HCT116 (cell line): Measurements from ENCODE around the gene SHROOM3. TPM values are rescaled to one million over a fixed set of nuclear protein-coding genes. Genes with fewer than 3 reads are reported as not detected.

Experiments
- ATAC-seq: fragments of 200-7000 bp; cut with Tn5 transposase; 2 replicates; pipeline ENCODE4 v1.9.1; 2020; ENCODE audit warnings: mild to moderate bottlenecking, moderate library complexity
- BruUV-seq: library from RNA; stranded (reverse); fragments of 400-500 nt; replicated peaks from 2 replicates; lab custom pipeline; 2021; lab: Mats Ljungman, UMichigan
- CTCF ChIA-PET: fragments of 300-600 bp; sonication (Branson Sonifier 250); formaldehyde crosslinking; loops from one replicate; lab custom pipeline; 2021; ENCODE audit warnings: antibody characterized with exemption; lab: Charles Lee
- POLR2A ChIA-PET: fragments of 300-600, 350-600 bp; sonication (Branson Sonifier 250); formaldehyde crosslinking; loops from one replicate; lab custom pipeline; 2021; ENCODE audit warnings: antibody characterized with exemption; lab: Charles Lee
- RAD21 ChIA-PET, 2 experiments: fragments of 300-600 bp; sonication (Branson Sonifier 250); formaldehyde crosslinking; loops; one replicate each; lab custom pipeline; 2023; ENCODE audit warnings: low total read pairs in 2 of 2; ENCODE audit not compliant: uncharacterized antibody in 2 of 2, unreplicated experiment in 2 of 2, low non-redundant PET in 1 of 2; lab: Charles Lee
- DNase-seq: peaks from one replicate; pipeline ENCODE4 v3.0.0-alpha.2; 2010; ENCODE audit warnings: low read depth, low spot score
- H2AFZ ChIP-seq: fragments of 200-600 bp; shearing (Covaris generic), sonication (generic); 2 replicates; pipeline ENCODE4 v1.6.1; 2017; ENCODE audit warnings: low read depth, mixed run types, mixed read lengths, antibody characterized with exemption, low read length; ENCODE audit not compliant: poor library complexity, severe bottlenecking
- H3K27ac ChIP-seq: 2 replicates; pipeline ENCODE4 v1.5.1; 2012; ENCODE audit warnings: low read depth, low read length
- H3K27me3 ChIP-seq: fragments of 200-600 bp; sonication (generic); 2 replicates; pipeline ENCODE4 v1.6.1; 2016; ENCODE audit warnings: mixed run types, low read length, mixed read lengths; ENCODE audit not compliant: insufficient read depth
- H3K36me3 ChIP-seq, 2 experiments: fragments of 200-500 bp in 1 of 2; fragments of 200-600 bp in 1 of 2; sonication (Bioruptor generic) in 1 of 2; sonication (generic) in 1 of 2; 2 replicates each; pipeline versions ENCODE4 v1.5.1 to v1.6.1; 2014 to 2016; ENCODE audit warnings: low read length in 2 of 2, inconsistent platforms in 1 of 2, mixed read lengths in 1 of 2, mixed run types in 1 of 2; ENCODE audit not compliant: insufficient read depth in 2 of 2, control insufficient read depth in 1 of 2
- H3K4me1 ChIP-seq, 2 experiments: fragments of 200-600 bp in 1 of 2; sonication (generic) in 1 of 2; 2 replicates each; pipeline versions ENCODE4 v1.5.1 to v1.6.1; 2012 to 2017; ENCODE audit warnings: low read length in 2 of 2, inconsistent platforms in 1 of 2, mild to moderate bottlenecking in 1 of 2, mixed read lengths in 1 of 2, mixed run types in 1 of 2, moderate library complexity in 1 of 2; ENCODE audit not compliant: insufficient read depth in 2 of 2, control insufficient read depth in 1 of 2
- H3K4me2 ChIP-seq: fragments of 200-600 bp; sonication (generic); 2 replicates; pipeline ENCODE4 v1.6.1; 2017; ENCODE audit warnings: mixed run types, low read length, mixed read lengths
- H3K4me3 ChIP-seq, 2 experiments: fragments of 200-600 bp in 1 of 2; sonication (generic) in 1 of 2; replicated peaks in 1 of 2; 2 replicates each; pipeline ENCODE4 v1.5.1; 2011 to 2016; ENCODE audit warnings: low read length in 2 of 2, control low read depth in 1 of 2, low read depth in 1 of 2, mild to moderate bottlenecking in 1 of 2, mixed read lengths in 1 of 2, mixed run types in 1 of 2
- H3K79me2 ChIP-seq: fragments of 200-600 bp; sonication (generic); 2 replicates; pipeline ENCODE4 v1.6.1; 2017; ENCODE audit warnings: mild to moderate bottlenecking, mixed run types, low read length, moderate library complexity, mixed read lengths; ENCODE audit not compliant: insufficient read depth
- H3K9ac ChIP-seq: fragments of 200-600 bp; sonication (generic); 2 replicates; pipeline ENCODE4 v1.6.1; 2016; ENCODE audit warnings: low read length, mixed read lengths
- H3K9me2 ChIP-seq: fragments of 200-600 bp; sonication (generic), shearing (Covaris generic); 2 replicates; pipeline ENCODE4 v1.6.1; 2017; ENCODE audit warnings: mixed run types, mild to moderate bottlenecking, moderate library complexity; ENCODE audit not compliant: insufficient read depth
- H3K9me3 ChIP-seq, 2 experiments: fragments of 200-500 bp in 1 of 2; fragments of 200-600 bp in 1 of 2; sonication (Bioruptor generic) in 1 of 2; sonication (generic) in 1 of 2; 2 replicates each; pipeline ENCODE4 v1.6.1; 2014 to 2017; ENCODE audit warnings: low read length in 2 of 2, mixed read lengths in 2 of 2, inconsistent platforms in 1 of 2, low read depth in 1 of 2, mild to moderate bottlenecking in 1 of 2, mixed run types in 1 of 2, moderate library complexity in 1 of 2; ENCODE audit not compliant: control insufficient read depth in 1 of 2, insufficient read depth in 1 of 2
- H4K20me1 ChIP-seq: fragments of 200-600 bp; sonication (generic), shearing (Covaris generic); 2 replicates; pipeline ENCODE4 v1.6.1; 2017; ENCODE audit warnings: mixed run types, mild to moderate bottlenecking, moderate library complexity; ENCODE audit not compliant: insufficient read depth
- CBX3 ChIP-seq: IDR thresholded peaks from 2 replicates; pipeline ENCODE4 v1.6.1; 2012; ENCODE audit warnings: low read depth
- ELF1 ChIP-seq: IDR thresholded peaks from 2 replicates; pipeline ENCODE4 v1.6.1; 2012; ENCODE audit warnings: low read depth, borderline replicate concordance
- EZH2phosphoT487 ChIP-seq: fragments of 200-600 bp; IDR thresholded peaks from 2 replicates; pipeline ENCODE4 v1.6.1; 2018; ENCODE audit warnings: antibody characterized with exemption, borderline replicate concordance
- JUND ChIP-seq: IDR thresholded peaks from 2 replicates; pipeline ENCODE4 v1.6.1; 2012
- POLR2A ChIP-seq: IDR thresholded peaks from 2 replicates; pipeline ENCODE4 v1.7.0; 2011; ENCODE audit warnings: borderline replicate concordance; ENCODE audit not compliant: insufficient read depth, insufficient read length; ENCODE audit errors: extremely low read depth
- SRF ChIP-seq: IDR thresholded peaks from 2 replicates; pipeline ENCODE4 v1.6.1; 2012; ENCODE audit warnings: low read depth
- TCF7L2 ChIP-seq: IDR thresholded peaks from 2 replicates; pipeline ENCODE4 v1.7.0; 2011; ENCODE audit warnings: borderline replicate concordance, inconsistent platforms; ENCODE audit not compliant: insufficient read depth, insufficient read length; ENCODE audit errors: extremely low read depth
- YY1 ChIP-seq: IDR thresholded peaks from 2 replicates; pipeline ENCODE4 v1.6.1; 2011; ENCODE audit warnings: low read length, low read depth, moderate library complexity, mild to moderate bottlenecking; ENCODE audit not compliant: insufficient replicate concordance; ENCODE audit errors: extremely low read depth
- ZFX ChIP-seq: fragments of 450-650 bp; IDR thresholded peaks from 2 replicates; pipeline ENCODE4 v1.6.1; 2017
- intact Hi-C: fragments of 100-400 bp; cut with micrococcal nuclease; formaldehyde crosslinking; loops from 2 replicates; pipeline ENCODE4 v1.10.0; 2022
- total RNA-seq: library from RNA; stranded (reverse); gene quantifications from one replicate; pipeline ENCODE4 v1.2.1, GENCODE V29; 2021; ENCODE audit not compliant: unreplicated experiment
- TF ChIP-seq, protein P1 (sequence below): IDR thresholded peaks from 2 replicates; pipeline ENCODE4 v1.6.1; 2011; ENCODE audit warnings: mild to moderate bottlenecking, low read length, moderate library complexity; ENCODE audit not compliant: insufficient replicate concordance; ENCODE audit errors: extremely low read depth
- TF ChIP-seq, protein P2 (sequence below), 3 experiments: fragments of 200-600 bp in 1 of 3; sonication (generic) in 1 of 3; IDR thresholded peaks in 2 of 3; conservative IDR thresholded peaks in 1 of 3; 2 replicates each; pipeline ENCODE4 v1.5.1; 2012 to 2017; ENCODE audit warnings: low read depth in 2 of 3, low read length in 2 of 3, antibody characterized with exemption in 1 of 3, borderline replicate concordance in 1 of 3, control low read depth in 1 of 3, mild to moderate bottlenecking in 1 of 3, mixed read lengths in 1 of 3, mixed run types in 1 of 3, moderate library complexity in 1 of 3; ENCODE audit not compliant: insufficient read depth in 1 of 3

The SHROOM3 gene
- total RNA-seq, 1 experiment from 2014 or later, result 22.5 TPM

DNA sequence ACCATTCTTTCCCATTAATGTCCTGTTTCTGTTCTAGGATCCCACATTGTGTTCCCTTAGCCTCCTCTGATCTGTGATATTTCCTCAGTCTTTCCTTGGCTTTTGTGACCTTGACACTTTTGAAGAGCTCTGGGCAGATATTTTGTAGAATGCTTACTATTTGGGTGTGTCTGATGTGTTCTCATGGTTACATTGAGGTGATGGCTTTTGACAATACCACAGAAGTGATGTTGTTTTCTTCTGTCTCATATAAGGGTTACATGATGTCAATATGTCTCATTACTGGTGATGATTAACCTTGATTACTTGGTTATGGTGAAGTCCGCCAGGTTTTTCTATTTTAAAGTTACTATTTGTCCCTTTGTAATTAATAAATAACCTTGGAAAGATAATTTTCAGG lies 279.2 kb downstream of the SHROOM3 start:
- no peaks in the 10 kb centered on the region for H3K27me3 ChIP-seq
- H3K9ac ChIP-seq, result no peak overlapping the region
- H3K9me2 ChIP-seq, result no peaks in the 10 kb centered on the region
- ChIA-PET RAD21 (no interaction called here), CTCF (interaction anchor here (1.2 kb wide), 1 partner anchor 9 kb away, joined by 4 read pairs; no protein-coding TSS in a partner anchor), POLR2A (no interaction called here)
- no peaks in the 10 kb centered on the region for H4K20me1 ChIP-seq
- no peak overlapping the region for H2AFZ ChIP-seq
- H3K4me2 ChIP-seq, result no peak overlapping the region
- H3K36me3 ChIP-seq, result no peaks in the 10 kb centered on the region
- H3K4me3 ChIP-seq, result no peak overlapping the region
- BruUV-seq, result no TSS peak
- TF ChIP-seq YY1, result no peak
- no peak for TF ChIP-seq CBX3
- TF ChIP-seq ZFX, result no peak
- no peak for TF ChIP-seq EZH2phosphoT487
- no peak for TF ChIP-seq SRF
- TF ChIP-seq, protein P1, sequence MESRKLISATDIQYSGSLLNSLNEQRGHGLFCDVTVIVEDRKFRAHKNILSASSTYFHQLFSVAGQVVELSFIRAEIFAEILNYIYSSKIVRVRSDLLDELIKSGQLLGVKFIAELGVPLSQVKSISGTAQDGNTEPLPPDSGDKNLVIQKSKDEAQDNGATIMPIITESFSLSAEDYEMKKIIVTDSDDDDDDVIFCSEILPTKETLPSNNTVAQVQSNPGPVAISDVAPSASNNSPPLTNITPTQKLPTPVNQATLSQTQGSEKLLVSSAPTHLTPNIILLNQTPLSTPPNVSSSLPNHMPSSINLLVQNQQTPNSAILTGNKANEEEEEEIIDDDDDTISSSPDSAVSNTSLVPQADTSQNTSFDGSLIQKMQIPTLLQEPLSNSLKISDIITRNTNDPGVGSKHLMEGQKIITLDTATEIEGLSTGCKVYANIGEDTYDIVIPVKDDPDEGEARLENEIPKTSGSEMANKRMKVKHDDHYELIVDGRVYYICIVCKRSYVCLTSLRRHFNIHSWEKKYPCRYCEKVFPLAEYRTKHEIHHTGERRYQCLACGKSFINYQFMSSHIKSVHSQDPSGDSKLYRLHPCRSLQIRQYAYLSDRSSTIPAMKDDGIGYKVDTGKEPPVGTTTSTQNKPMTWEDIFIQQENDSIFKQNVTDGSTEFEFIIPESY, result no peak
- no peak for TF ChIP-seq TCF7L2
- TF ChIP-seq JUND, result no peak
- TF ChIP-seq, protein P2, sequence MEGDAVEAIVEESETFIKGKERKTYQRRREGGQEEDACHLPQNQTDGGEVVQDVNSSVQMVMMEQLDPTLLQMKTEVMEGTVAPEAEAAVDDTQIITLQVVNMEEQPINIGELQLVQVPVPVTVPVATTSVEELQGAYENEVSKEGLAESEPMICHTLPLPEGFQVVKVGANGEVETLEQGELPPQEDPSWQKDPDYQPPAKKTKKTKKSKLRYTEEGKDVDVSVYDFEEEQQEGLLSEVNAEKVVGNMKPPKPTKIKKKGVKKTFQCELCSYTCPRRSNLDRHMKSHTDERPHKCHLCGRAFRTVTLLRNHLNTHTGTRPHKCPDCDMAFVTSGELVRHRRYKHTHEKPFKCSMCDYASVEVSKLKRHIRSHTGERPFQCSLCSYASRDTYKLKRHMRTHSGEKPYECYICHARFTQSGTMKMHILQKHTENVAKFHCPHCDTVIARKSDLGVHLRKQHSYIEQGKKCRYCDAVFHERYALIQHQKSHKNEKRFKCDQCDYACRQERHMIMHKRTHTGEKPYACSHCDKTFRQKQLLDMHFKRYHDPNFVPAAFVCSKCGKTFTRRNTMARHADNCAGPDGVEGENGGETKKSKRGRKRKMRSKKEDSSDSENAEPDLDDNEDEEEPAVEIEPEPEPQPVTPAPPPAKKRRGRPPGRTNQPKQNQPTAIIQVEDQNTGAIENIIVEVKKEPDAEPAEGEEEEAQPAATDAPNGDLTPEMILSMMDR (IDR thresholded peaks at IDR 0.05 in 2 of 3, conservative IDR thresholded peaks at IDR 0.05 in 1 of 3; ENCODE audit: borderline replicate concordance in 1 of 3, insufficient read depth in 1 of 3, low read depth in 2 of 3, low read length in 2 of 3), result no peak
- TF ChIP-seq POLR2A, result no peak
- no peak for TF ChIP-seq ELF1
- H3K79me2 ChIP-seq, result no peaks in the 10 kb centered on the region
- H3K9me3 ChIP-seq, result no peaks in the 10 kb centered on the region
- no peak for ATAC-seq
- H3K4me1 ChIP-seq, result peaks cover 3 to 10% of the 10 kb centered on the region in 2 experiments; a peak in 2 of 4 replicates
- DNase-seq, result no peak
- H3K27ac ChIP-seq, result no peak overlapping the region
- intact Hi-C loops, result no loop called here
